Right atrium auricular region (tissue), 2 donors: ENCODE results near the gene ITGAE. TPM values are rescaled to one million over a fixed set of nuclear protein-coding genes. Genes with fewer than 3 reads are reported as not detected.

Source experiments
- DNase-seq: peaks from one replicate; pipeline ENCODE4 v3.0.0-alpha.2; 2019; ENCODE audit warnings: low spot score
- H3K27ac ChIP-seq, 2 donors: fragments of 200-600 bp; sonication (generic); 1 replicate in 1 of 2; 2 replicates in 1 of 2; pipeline ENCODE4 v1.5.1; 2016 to 2019
- H3K27me3 ChIP-seq, 2 donors: fragments of 200-600 bp; sonication (generic); one replicate each; pipeline versions ENCODE4 v1.5.1 to v1.6.0; 2017 to 2019
- H3K36me3 ChIP-seq: fragments of 200-600 bp; sonication (generic); one replicate; pipeline ENCODE4 v1.5.1; 2016
- H3K4me1 ChIP-seq, 2 donors: fragments of 200-600 bp; sonication (generic); one replicate each; pipeline versions ENCODE4 v1.5.1 to v1.6.0; 2017 to 2019
- H3K4me3 ChIP-seq, 2 donors: fragments of 200-600 bp; sonication (generic); 1 replicate in 1 of 2; 2 replicates in 1 of 2; pipeline ENCODE4 v1.5.1; 2017 to 2019; ENCODE audit warnings: mild to moderate bottlenecking in 1 of 2, moderate library complexity in 1 of 2
- H3K9me3 ChIP-seq, 2 donors: fragments of 200-600 bp; sonication (generic); one replicate each; pipeline ENCODE4 v1.5.1; 2019
- CTCF ChIP-seq, 2 donors: fragments of 200-600 bp; sonication (generic); IDR thresholded peaks; one replicate each; pipeline ENCODE4 v1.5.1; 2019; ENCODE audit warnings: antibody characterized with exemption in 2 of 2
- total RNA-seq, 2 donors: library from RNA; depleted of rRNA; stranded (reverse); fragments of >200 nt; gene quantifications; one replicate each; pipeline ENCODE4 v1.1.0, GENCODE V29; 2016

Gene ITGAE
- total RNA-seq, 2 donors from 2014 or later, result 23.4 to 26.1 TPM

- no peaks in the 10 kb centered on the region for H3K36me3 ChIP-seq
- no peak for TF ChIP-seq CTCF (IDR thresholded peaks at IDR 0.05)
Measured at GRCh38 chr17:3727041-3727440, 73.9 kb downstream of the ITGAE start.

GRCh38 chr17:3724378-3725077 lies 76.5 kb downstream of the ITGAE start:
- Histone ChIP-seq H3K27me3 (no peaks in the 10 kb centered on the region), H3K4me1 (peaks cover 0 to 24% of the 10 kb centered on the region in 2 donors), H3K36me3 (peaks cover 4% of the 10 kb centered on the region), H3K4me3 (peak overlapping the region; percentile 72 to 75), H3K27ac (no peak overlapping the region), H3K9me3 (no peaks in the 10 kb centered on the region)
- no peak for DNase-seq
- no peak for TF ChIP-seq CTCF (IDR thresholded peaks at IDR 0.05)

More at GRCh38 chr17:3727041-3727440, 73.9 kb downstream of the ITGAE start:
- Histone ChIP-seq H3K27ac (no peak overlapping the region), H3K4me3 (no peak overlapping the region), H3K9me3 (no peaks in the 10 kb centered on the region), H3K27me3 (no peaks in the 10 kb centered on the region), H3K4me1 (peaks cover 0 to 16% of the 10 kb centered on the region in 2 donors)
- no peak for DNase-seq

- Histone ChIP-seq H3K27me3 (no peaks in the 10 kb centered on the region), H3K27ac (peak within 1 kb of the TSS; percentile 87 to 92), H3K4me3 (peak within 1 kb of the TSS; percentile 72 to 75), H3K36me3 (peaks cover 6% of the 10 kb centered on the region), H3K4me1 (peaks cover 0 to 27% of the 10 kb centered on the region in 2 donors), H3K9me3 (no peaks in the 10 kb centered on the region)
- peak in 1 of 2 donors; percentile 44 for TF ChIP-seq CTCF (IDR thresholded peaks at IDR 0.05)
- peak; percentile 88 for DNase-seq
Measured at GRCh38 chr17:3723556-3724377, 77.2 kb downstream of the ITGAE start, which contains the start of gene HASPIN. Gene HASPIN (plus strand): TSS chr17:3723903. CDS start chr17:3723936, 33 bp downstream.

- TF ChIP-seq CTCF (IDR thresholded peaks at IDR 0.05), result no peak
- peak overlapping the region; percentile 72 to 75 for H3K4me3 ChIP-seq
- no peak for DNase-seq
- peaks cover 12% of the 10 kb centered on the region for H3K36me3 ChIP-seq
- peaks cover 0 to 27% of the 10 kb centered on the region in 2 donors for H3K4me1 ChIP-seq
- H3K9me3 ChIP-seq, result no peaks in the 10 kb centered on the region
- no peaks in the 10 kb centered on the region for H3K27me3 ChIP-seq
- H3K27ac ChIP-seq, result peak overlapping the region; percentile 87 to 92
Measured at GRCh38 chr17:3723188-3723555, 77.8 kb downstream of the ITGAE start.

- no peak for TF ChIP-seq CTCF (IDR thresholded peaks at IDR 0.05)
- Histone ChIP-seq H3K36me3 (peaks cover 17% of the 10 kb centered on the region), H3K27ac (peak overlapping the region; percentile 87 to 92), H3K27me3 (no peaks in the 10 kb centered on the region), H3K4me1 (peaks cover 0 to 27% of the 10 kb centered on the region in 2 donors), H3K9me3 (no peaks in the 10 kb centered on the region), H3K4me3 (peak overlapping the region; percentile 72 to 75)
- DNase-seq, result no peak
Measured at GRCh38 chr17:3722716-3723115, 78.3 kb downstream of the ITGAE start.
